GM19324 (cell line): Measurements from ENCODE around the gene RSPH9.

Experiments
- ATAC-seq: cut with Tn5 transposase; IDR thresholded peaks from one replicate; pipeline ENCODE4 v1.9.1; 2021; ENCODE audit warnings: mild to moderate bottlenecking, moderate library complexity; ENCODE audit not compliant: unreplicated experiment, low FRiP score

RSPH9 gene

DNA sequence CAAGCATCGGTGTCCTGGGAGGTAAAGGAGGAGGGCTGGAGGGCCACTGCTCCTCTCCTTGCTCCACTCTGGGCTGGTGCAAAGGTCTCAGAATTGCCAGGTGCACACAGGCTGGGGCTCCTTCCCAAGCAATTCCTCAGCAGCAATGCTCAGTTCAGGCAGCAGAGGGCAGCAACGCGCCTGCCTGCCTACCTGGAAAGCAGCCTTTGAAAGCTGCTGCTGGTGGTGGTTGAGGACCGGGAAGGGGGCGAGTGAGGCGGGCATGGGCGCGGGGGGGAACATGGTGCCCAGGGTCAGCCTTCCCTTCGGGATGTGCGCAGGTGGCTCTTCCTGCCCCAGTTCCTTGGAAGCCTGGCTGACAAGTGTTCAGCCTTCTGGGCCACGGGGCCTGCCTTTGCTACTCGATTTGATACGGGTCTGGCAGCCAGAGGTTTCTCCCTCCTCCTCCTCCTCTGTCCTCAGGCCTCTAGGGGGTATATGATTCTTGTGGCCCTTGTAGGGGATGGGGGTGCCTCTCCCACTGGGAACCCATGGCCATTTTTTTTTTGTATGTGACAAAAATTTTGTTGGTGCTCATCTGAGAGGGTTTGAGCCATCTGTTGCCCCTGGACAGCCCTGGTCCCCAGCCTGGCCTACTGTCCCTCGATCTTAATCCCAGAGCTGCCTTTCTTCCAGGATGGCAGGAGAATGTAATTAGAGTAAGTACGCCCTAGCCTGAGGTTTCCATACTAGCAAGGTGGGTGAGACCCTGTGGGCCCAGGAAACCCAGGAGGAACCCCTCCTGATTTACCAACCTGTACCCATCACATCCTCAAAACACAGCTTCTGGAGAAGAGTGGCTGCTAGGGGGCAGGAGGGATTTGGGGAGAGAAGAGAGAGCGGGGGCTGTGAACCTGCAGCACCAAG, 22.7 kb downstream of the RSPH9 start:
- no peak for ATAC-seq

DNA sequence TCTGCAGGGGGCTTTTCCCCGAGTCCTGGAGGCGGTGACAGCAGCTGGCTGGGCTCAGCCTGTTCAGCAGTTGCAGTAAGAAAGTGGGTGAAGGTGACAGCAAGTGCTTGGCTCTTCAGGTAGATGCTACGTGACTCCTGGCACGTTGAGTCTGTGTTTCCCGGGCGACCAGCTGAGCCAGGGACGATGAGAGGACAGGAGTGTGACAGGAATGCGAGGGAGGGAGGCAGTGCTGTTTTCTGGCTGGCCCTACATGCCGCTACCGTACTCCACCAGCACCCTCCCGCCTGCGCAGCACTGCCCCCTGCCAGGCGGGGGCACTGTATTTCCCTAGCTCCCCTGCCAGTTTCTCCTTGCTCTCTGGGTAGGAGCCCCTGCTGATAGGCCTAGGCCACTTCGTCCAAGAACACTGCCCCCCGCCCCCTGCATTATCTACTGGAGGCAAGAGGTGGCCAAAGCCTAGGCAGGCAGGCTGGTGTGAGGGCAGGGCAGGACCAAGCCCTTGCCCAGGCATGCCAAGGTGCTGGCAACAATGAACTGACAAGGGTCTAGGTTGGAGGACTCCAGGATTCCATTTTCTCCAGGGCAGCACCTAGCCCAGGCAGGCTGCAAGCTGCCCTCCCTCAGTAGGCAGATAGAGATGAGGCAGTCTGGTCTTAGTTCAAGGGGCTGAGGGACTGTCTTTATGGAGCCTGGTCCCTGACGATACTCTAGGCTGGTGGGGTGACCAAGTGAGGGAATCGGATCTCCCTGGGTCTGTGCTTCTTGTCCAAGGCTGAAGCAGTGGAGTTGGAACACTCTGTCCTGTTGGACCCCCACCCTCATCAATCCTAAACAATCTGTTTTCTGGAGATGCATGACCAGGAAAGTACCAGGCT, 23.6 kb downstream of the RSPH9 start:
- no peak for ATAC-seq

DNA sequence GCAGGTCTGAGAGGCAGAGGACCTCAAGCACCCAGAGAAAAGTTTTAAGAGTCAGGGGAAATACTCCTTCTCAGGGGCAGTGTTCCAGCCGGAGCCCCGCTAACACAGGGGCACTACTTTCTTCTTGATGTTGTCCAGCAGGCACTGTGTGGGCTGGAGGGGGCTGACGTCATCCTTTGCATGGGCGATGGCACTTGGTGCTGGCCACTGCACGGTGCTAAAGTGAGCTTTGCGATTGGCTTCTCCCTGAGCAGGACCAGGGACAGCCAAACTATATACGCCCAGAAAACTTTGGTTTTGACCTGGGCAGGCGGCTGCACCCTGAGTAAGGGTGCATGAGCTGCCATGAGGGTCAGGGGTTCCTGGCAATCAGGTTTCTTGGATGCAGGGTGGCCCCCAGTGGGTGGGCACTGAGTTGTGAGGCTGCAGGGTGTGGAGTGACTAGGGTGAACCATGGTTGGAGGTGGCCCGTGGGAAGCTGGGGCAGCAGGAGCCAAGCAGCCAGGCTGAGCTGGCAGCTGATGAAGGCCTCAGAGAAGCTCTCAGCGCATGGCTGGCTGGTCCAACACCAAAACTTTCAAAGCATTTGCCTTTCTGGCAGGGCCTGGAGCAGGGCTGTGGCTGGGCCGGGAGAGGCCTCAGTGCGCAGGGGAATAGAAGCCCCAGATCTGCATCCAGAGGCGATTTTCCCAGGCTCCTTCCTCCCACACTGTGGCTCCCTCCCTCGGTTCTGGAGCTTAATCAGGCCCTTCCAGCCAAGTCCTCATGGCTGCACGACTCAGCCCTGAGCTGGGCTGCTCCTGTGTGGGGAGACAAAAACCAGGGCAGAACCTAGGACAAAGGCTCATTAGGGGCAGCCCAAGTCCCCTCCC, 24.4 kb downstream of the RSPH9 start:
- ATAC-seq: no peak

DNA sequence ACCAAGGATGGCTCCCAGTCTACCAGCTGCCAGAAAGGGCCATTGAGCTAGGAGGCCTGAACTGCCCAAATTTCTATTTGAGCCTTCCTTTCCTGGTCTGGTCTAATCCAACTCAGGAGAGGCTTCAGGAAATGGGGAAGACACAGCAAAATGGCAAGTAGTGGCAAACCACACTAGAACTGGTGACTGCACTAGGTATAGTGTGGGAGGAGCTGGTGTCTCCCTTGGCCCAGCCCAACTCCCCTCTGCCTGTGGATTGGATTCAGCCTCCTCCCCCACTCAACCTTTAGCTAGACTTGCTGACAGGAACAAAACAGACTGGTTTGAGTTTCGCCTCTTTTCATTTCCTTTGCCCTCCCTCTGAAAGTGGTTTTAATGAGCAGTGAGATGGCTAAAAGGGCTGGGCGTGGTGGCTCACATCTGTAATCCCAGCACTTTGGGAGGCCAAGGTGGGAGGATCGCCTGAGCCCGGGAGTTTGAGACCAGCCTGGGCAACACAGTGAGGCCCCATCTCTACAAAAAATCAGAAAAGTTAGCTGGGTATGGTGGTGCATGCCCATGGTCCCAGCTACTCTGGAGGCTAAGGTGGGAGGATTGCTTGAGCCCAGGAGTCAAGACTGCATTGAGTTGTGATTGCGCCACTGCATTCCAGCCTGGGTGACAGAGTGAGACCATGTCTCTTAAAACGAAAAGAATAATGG, 25.2 kb downstream of the RSPH9 start:
- no peak for ATAC-seq

DNA sequence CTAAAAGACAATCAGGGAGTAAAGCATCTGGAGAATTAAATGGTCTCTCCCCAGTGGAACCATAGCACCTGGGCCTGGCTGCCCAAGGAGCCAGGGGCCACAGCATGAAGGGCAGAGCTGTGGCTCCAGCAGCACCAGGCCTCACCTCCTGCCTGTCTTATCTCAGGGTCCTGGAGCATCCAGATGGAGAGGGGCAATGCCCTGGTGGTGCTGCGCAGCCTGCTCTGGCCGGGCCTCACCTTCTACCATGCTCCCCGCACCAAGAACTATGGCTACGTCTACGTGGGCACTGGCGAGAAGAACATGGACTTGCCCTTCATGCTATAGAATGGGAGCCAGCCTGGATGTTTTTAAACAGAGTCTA, 25.8 kb downstream of the RSPH9 start:
- no peak for ATAC-seq

DNA sequence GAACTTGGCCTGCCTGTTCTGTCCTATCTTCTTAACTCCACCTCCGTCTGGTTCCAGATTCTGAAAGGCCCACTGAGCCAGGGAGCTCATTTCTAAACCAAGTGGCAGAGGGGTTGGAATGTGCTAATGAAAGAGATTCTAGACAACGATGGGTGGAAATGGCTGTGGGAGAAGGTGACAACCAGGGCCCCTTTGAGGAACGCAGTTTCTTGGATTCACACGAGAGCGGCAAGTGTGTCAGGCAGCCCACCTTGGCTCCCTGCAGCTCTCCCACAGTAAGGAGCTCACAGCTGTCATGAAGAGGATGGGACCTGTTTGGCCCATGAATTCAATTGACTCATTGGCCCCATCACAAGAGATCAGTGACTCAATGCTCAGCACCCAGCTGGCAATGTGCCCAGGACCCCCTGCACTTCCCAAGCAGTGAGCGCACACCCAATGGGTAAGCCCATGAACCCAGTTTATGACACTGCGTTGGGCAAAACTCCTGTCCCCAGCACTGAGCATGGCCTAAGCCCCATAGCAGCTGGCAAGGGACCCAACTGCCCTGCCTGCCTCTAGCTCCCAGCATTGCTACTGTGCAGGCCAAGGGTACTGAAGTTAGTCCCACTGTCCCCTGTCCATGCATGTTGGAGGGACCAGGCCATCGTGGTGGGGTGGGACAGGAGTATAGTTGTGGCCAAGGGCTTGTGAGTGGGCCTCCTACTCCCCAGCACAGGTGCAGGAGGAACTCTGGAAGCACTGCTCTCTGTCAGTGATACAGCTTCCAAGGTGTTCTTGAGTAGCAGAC, 26.4 kb downstream of the RSPH9 start:
- ATAC-seq: no peak

DNA sequence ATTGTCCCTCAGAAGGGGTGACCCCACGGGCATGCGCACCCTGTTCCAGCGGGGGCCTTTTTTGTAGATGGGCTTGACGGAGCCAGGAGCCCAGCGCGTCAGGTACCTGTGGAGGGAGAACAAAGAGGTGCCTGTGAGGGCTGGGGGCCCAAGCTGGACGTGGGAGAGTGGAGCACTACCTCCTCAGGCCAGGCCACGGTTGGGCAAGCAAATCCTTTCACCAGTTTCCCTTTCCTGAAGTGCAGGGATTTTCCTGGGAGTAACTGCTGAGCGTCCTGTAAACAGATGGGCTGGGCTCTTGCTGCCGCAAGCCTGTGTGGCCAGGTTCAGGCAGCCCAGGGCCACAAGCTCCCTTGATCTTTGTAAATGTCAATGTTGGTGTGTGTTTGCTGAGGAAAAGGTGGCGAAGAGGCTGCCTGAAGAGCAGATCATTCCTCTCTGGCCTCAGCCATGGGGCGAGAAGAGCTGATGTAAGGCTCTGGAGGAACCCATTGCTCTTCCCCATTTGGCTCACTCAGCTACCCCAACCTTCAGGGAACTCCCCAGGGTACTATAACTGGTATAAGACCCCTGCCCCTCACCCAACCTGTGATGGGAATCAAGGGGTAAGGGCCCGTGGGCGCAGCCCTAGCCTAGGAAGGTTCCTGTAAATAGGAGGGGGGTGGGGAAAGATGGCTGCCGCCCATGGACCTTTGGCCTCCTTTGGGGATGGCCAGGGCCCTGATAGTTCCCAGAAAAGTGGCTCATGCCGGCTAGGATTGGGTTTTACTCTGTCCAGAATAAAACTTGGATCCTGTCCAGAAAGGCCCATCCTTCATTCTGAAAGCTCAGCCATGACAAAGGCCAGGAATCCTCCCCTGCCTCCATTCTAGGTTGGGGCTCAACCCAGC, 27.2 kb downstream of the RSPH9 start:
- no peak for ATAC-seq

DNA sequence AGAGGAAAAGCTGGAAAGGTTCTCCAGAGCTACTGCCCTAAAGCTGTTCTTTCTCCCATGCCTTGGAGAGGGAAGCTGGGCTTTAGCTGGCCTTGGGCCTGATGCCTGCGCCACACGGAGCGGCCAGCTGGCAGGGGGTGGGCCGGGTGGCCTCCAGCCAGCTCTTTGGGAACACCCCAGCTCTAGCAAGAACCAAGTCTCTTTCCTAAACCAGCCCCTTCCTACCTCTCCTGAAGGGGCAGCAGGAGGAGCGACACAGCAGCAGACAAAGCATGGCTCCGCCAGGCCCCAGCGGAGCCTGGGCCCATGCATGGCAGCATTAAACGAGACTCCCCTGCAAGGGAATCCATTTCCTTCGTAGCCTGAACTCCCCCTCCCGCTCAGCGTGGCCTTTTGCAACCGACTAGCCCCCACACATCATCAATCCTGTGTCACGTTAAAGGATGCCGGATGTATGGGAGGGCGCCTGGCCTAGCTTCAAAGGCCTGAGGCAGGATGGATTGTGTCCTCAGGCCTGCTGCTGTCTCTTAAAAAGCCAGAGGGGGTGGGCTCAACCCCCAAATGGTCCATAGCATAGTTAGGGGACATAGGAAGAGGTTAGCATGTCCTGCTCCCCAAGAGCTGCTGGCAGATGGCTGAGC, 28.7 kb downstream of the RSPH9 start:
- ATAC-seq: no peak

DNA sequence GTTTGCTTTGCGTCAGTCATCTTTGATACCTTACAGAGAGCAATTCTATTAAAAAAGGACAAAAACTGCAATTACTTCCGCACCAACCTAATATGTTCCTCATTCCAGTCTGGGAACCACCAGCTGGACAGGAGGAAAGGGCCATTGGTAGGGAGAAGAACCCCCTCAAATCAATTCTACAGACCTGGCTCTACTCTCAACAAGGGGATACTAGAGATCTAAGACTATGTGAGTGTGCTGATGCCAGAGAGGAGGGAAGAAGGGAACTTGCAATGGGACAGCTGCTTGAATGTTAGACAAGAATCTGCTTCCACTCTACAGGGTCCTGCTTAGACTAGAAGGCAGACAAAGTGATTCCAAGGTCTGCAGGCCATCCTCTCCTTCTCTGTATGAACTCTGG, 29.5 kb downstream of the RSPH9 start:
- ATAC-seq: no peak

DNA sequence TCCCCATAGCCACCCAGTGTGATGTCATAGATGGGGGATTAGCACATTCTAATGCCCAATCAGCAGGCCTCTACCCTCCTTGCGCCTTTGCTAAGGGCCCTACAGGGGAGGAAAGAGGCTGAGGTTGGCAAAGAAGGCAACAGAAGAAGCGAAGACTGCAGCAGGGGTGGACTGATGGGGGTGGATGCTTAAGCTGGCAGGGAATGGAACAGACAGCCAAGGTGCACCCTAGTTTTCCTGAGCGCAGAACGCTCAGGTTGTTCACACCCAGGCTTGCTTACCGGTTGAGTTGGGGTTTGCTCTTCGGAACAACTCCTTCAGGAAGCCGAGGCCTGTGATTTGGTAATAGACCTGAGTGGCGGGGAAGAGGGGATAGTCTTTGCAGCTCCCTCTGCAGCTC, 30.1 kb downstream of the RSPH9 start:
- no peak for ATAC-seq

DNA sequence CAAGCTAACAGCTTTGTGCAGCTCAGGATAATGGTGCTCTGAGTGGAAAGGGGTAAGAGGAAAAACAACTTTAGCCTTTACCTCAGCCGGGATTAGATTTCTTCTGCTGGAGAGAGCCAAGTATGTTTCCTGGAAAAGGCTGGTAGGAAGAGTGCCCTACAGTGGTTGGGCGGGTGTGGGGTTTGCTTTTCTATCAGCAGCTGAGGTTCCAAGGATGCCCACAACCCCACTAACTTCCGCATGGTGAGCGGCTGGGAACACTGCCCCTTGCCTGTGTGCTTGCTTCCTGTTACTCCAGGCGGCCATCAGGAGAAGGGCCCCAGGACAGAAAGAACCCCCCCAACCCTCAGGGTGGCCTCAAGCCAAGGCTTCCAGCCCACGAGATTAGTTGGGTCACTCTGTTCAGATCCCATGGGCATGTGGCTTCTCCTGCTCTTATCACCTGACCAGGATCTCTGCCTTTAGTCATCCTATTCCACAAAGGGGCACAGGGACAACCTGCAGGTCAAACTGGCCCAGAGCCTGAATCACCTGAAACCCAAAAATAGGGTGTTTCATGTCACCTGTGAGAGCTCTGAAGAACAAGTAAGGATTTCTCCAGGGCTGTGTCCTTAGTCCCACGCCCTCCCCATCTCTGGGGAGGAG, 32.2 kb downstream of the RSPH9 start:
- ATAC-seq: no peak

DNA sequence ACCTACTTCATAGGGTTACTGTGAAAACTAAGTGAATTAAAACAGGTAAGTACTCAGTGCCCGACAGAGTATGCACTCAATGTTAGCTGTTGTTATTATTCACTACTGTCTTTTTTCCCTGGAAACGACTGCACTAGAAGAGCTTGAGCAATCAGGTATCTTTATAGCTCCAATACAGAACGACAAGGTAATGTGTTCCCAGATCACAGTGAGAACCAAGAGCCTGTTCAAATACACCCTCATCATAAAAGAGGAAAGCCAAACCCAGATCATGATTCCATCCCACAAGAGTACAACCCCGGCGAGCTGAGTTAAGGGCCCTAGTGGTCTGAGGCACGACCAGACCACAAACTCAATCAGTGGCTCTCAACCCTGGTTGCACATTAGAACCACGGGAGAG, 32.9 kb downstream of the RSPH9 start:
- ATAC-seq: no peak

DNA sequence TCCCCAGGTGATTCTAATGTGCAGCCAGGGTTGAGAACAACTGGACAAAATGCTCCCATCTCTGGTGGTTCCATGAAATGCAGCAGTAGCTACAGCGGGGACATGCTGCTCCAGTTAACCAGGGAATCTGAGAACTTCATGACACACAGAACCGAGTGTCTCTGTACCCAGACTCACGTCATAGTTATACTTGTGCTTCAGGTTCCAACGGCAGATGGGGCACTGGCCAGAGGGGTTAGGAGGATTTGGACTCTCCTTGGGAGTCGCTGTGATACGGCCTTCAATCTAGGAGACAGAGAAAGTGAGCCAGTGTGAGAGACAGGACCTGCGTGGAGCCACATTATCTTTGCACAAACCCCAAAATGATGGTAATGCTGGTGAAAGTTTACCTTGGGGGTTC, 33.5 kb downstream of the RSPH9 start:
- ATAC-seq: no peak

DNA sequence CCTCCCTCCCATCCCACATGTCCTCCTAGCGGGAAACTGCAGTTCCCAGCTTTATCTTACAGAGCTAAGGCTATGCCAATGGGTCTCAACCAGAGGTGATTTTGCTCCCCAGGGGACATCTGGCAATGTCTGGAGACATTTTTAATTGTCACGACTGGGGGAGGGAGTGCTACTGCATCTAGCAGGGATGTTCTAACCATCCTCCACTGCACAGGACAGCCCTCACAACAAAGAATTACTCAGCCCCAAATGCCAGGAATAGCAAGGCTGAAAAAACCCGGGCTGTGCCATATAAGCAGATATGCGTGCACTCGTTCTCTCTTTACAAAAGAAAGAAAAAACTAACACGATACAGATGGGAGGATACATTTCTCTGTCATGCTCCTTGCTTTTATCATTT, 34.2 kb downstream of the RSPH9 start:
- no peak for ATAC-seq

DNA sequence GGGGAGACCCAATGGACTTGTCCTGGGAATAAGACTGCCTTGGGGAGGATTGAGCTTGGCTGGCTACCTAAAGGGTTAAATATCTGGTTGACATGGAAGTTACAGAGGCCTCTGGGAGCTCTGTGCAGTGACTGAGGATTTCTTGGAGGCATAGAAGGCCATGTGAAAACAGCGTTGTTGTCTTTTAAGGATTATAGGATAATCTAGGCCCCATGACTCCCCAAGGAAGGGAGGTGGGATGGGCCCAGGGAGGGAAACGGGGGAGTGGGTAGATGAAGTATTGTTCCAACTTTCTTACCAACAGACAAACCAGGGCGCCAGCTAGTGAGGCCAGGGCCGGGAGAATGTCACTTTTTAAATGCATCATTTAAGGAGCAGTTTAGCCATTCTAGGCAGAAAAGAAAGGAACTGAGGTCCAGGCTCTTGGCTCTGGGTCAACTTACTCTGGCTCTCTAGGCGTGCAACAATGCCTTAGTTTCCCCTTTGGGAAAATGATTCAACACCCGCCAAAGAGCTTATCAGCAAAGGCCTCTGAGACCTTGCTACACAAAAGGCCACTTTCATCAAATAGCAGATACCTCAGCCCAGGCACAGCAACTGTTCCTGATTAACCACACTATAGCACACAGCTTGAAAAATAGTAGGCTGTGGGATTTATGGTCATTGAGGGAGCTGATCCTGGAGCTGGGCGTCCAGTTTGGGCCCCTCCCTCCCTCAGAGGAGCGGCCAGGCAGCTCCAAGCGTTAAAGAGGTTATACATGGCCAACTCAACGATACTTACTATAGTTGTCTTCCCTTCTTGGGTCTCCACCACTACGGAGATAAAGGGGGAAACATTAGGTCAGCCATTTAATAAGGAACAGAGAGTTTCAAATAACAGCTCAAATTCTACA, 35.7 kb downstream of the RSPH9 start:
- ATAC-seq: no peak

DNA sequence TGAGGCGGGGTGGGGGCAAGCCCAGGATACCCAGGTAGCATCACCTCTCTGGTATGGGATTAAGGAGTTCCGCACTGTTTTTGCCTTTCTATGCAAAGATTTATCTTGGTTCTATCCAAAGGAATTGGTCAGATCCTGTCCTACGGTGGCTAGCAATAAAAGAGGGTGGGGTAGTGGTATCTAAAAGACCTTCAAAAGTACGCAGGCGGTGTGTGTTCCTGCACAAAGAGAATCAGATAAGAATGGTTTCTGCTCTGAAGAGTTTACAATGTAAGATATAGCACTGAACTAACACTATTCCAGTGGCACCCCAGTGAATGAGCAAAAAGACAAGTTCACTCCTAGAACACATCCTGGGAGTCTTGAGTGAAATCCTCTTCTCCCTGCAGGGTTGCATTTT, 36.5 kb downstream of the RSPH9 start:
- ATAC-seq: no peak
